GM18867 (cell line): ENCODE measurements around the gene ZBTB33.
A peak's percentile ranks its signal among the peaks of the same experiment; 100 is the strongest.

Experiments used
- ATAC-seq: cut with Tn5 transposase; IDR thresholded peaks from one replicate; pipeline ENCODE4 v1.9.1; 2021; ENCODE audit warnings: mild to moderate bottlenecking, moderate library complexity; ENCODE audit not compliant: unreplicated experiment

Gene ZBTB33

GRCh38 chrX:120250522-120251271, at the start of gene ZBTB33:
Gene ZBTB33 (plus strand): TSS chrX:120250812. CDS start chrX:120253416, 2,604 bp downstream.
- ATAC-seq, result peak; percentile 96

- ATAC-seq, result no peak
Observed at GRCh38 chrX:120200851-120201250, 49.8 kb upstream of the ZBTB33 start.

GRCh38 chrX:120205816-120206753, 44.5 kb upstream of the ZBTB33 start:
- ATAC-seq, result no peak

GRCh38 chrX:120207009-120207605, 43.5 kb upstream of the ZBTB33 start:
- no peak for ATAC-seq

- ATAC-seq, result peak; percentile 82
Observed at GRCh38 chrX:120213438-120214265, 37.0 kb upstream of the ZBTB33 start.

GRCh38 chrX:120223374-120223773, 27.2 kb upstream of the ZBTB33 start:
- ATAC-seq, result no peak

GRCh38 chrX:120224388-120224787, 26.2 kb upstream of the ZBTB33 start:
- no peak for ATAC-seq

GRCh38 chrX:120228187-120228908, 22.3 kb upstream of the ZBTB33 start:
- ATAC-seq, result no peak

GRCh38 chrX:120235284-120235683, 15.3 kb upstream of the ZBTB33 start:
- ATAC-seq, result no peak

GRCh38 chrX:120236687-120237479, 13.7 kb upstream of the ZBTB33 start:
- ATAC-seq, result no peak

- no peak for ATAC-seq
Observed at GRCh38 chrX:120238933-120239332, 11.7 kb upstream of the ZBTB33 start.

GRCh38 chrX:120242813-120243212, 7.8 kb upstream of the ZBTB33 start:
- ATAC-seq, result no peak

GRCh38 chrX:120244395-120244734, 6.2 kb upstream of the ZBTB33 start:
- peak; percentile 19 for ATAC-seq

GRCh38 chrX:120244735-120245498, 5.7 kb upstream of the ZBTB33 start:
- peak; percentile 78 for ATAC-seq

- no peak for ATAC-seq
Observed at GRCh38 chrX:120251471-120252011, 929 bp downstream of the ZBTB33 start.

GRCh38 chrX:120253784-120254183, 3.2 kb downstream of the ZBTB33 start:
- no peak for ATAC-seq

- ATAC-seq, result no peak
Observed at GRCh38 chrX:120260369-120260768, 9.8 kb downstream of the ZBTB33 start.
